HG02852 (cell line): ENCODE data around the gene UMOD.

ENCODE experiments used
- ATAC-seq: cut with Tn5 transposase; IDR thresholded peaks from one replicate; pipeline ENCODE4 v1.9.1; 2021; ENCODE audit warnings: mild to moderate bottlenecking, moderate library complexity; ENCODE audit not compliant: unreplicated experiment

The UMOD gene

GRCh38 chr16:20352615-20353014 is at the start of gene UMOD:
Gene UMOD, minus strand, starts transcription at chr16:20352715. Its CDS starts 1,978 bp downstream, at chr16:20350737.
- ATAC-seq, result no peak

GRCh38 chr16:20401475-20402016 is 49.0 kb upstream of the UMOD start:
- ATAC-seq, result no peak

DNA sequence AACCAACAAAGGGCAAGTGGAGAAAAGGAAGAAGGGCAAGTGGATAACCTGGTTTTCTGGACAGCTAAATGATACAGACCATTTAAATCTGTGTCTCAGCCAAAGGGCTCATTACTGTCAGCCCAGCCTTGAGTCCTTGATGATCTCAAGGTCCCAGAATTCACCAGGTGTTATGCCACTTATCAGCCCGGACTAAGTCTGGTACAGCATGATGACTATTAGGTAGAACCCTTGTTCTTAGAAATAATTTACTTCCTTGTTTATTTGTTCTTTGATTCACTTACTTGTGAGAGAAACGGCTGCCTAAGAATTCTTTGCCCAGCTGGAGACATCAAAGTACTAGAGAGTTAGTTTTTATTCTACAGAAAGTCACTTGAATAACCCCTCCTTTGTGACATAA is 48.6 kb upstream of the UMOD start:
- ATAC-seq, result no peak

DNA sequence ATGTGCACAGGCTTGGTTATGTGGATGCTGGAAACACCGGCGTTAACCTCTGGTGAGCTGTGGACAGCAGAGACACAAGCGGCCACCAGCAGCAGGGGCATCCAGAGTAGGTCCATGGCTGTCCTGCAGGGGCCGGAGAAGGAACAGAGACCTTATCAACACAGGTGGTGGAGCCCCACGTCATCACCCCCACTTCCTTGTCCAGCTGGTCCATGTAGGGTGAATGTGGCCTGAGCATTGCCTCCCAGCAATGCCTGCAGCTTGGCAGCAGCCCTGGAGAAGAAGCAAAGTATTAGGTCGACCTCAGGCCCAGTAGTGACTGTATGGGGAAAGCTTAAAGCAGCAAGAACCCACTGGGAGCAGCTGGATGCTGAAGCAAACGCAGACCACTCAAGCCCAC is 46.7 kb upstream of the UMOD start:
- no peak for ATAC-seq

- ATAC-seq, result no peak
Observed at GRCh38 chr16:20398603-20399002, 46.1 kb upstream of the UMOD start.

GRCh38 chr16:20397468-20398074 is 45.1 kb upstream of the UMOD start:
- no peak for ATAC-seq

GRCh38 chr16:20396846-20397467 is 44.4 kb upstream of the UMOD start:
- no peak for ATAC-seq

DNA sequence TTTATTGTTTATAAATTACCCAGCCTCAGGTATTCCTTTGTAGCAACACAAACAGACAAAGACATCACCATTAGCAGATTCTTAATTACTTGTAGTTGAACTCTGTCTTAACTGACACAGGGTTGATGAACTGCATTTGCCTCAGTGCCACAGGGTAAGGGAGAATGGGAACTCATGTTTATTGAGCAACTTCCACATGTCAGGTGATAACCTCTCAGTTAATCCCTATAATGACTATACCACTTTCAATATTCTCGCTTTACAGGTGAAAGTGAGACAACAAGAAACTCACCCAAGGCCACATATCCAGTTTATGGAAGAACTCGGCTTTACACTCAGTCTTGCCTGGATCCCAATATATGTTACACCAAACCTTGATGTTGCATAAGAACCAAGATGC is 43.4 kb upstream of the UMOD start:
- ATAC-seq, result no peak

DNA sequence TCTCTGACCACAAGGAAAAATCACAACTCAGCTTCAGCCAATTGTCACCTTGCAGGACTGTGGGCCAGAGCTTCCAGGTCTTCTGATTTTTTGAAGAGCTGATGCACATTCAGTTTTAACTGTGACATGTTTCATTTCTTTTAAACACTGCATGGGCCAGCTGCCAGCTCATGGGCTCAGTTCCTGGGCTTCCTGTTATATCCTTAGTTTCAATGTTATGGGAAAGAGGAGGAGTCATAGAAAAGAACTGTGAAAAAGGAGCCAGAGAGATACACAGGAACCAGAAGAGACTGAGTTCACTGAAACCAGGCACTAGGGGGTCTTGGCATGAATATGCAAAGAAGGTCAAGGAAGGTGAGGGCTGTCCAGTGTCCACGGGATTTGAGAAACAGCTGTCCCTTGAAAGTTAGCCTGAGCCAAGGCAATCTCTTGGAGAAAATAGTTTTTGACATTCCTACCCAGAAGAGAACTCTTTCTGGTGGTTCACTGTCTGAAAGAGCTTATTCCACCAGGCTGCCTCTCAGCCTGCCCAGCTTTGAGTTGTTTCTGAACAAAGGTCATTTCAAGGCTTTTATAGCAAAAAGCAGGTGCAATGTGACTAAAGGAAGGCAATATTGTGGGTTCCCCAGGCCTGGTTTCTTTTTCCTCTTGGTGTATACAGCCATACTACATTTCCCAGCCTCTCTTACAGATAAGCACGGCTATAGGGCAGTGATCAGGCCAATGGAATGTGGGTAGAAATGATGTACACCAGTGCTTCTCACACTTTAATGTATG is 41.5 kb upstream of the UMOD start:
- ATAC-seq, result no peak

- ATAC-seq, result no peak
Observed at GRCh38 chr16:20391045-20391444, 38.5 kb upstream of the UMOD start.

GRCh38 chr16:20388854-20389253 is 36.3 kb upstream of the UMOD start:
- no peak for ATAC-seq

DNA sequence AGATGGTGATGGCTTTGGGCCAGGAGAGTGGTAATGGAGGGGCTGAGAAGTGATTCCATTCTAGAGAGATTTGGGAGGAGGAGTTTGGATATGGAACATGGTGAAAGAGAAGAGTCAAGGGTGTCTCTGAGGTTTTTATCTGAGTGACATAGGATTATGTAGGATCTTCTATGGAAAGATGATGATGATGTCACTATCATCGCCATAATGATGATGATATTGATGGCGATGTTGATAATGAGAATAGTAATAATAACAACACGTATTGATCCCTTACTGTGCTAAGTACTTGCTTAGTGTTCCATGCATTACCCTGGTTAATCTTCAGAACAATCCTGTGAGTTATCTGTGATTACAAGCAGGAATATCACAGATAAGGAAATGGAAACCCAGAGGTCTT is 35.5 kb upstream of the UMOD start:
- no peak for ATAC-seq

GRCh38 chr16:20385844-20386832 is 33.6 kb upstream of the UMOD start:
- ATAC-seq, result no peak

GRCh38 chr16:20383106-20384029 is 30.9 kb upstream of the UMOD start:
- no peak for ATAC-seq

- no peak for ATAC-seq
Observed at GRCh38 chr16:20382202-20382948, 29.9 kb upstream of the UMOD start.

DNA sequence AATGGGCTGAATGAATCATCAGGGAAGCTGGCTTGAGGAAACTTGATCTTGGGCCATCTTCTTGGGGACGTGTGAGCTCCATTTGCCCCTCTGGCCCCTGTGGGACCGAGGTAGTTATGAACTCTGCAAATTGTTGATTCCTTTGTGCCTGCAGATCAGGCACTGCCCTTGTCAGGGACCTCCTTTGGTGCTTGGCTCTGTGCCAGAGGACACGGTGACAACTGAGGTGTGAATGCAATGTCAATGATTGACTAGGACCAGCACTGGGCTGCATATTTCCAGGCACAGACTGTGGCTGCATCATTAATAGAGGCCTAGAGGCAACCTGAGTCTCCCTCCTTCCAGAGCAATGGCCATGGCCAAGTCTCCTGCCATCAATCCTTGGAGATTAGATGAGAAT is 28.3 kb upstream of the UMOD start:
- ATAC-seq, result no peak

- no peak for ATAC-seq
Observed at GRCh38 chr16:20377181-20377580, 24.7 kb upstream of the UMOD start.

DNA sequence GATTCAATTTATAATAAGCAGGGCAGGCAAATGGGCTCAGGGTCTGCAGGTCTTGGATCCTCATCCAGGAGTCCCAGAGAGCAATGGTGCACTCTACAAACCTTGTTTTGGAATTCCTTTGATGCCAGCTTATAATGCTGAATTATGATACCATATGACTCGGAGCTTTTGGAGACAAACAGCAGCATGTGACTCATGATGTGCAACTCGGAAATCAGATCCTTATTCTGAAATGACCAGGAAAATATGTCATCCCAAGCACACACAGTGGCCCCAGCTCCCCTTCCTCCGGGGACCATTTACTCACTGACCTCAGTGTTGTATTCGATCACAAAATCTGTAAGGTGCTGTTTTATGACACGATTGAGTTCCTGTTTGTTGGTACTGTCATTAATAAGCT is 20.2 kb upstream of the UMOD start:
- no peak for ATAC-seq

DNA sequence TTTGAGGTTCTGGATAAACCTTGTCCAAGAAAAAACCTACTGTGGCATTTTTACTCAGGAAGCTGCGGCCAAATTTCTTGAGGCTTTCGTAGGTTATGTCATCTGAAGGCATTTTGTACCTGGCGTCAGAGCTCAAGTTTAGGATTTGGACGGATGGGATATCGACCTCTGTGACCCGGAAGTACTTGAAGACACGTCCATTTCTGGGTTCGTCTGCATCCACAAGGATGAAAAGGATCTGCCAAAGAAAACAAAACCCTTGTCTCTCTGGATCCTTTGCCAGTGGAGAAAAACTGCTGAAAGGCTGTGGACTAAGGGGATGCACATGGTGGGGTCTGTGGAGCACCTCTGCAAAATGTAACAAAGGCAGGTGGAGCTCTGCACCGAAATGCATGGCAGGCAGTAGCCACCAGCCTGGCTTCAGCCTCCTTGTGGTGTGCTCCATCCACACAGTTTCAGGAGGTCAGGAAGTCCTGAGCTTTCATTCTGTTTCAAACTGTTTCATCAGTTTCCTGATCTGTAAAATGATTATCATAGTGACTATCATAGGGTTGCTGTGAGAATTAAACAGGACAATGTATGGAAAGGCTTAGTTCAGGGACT is 17.0 kb upstream of the UMOD start:
- ATAC-seq, result no peak
